OCI-LY7 (cell line): Measurements from ENCODE around the gene VCX2. TPM values are rescaled to one million over a fixed set of nuclear protein-coding genes. Genes with fewer than 3 reads are reported as not detected.
"Not testable (repeated sequence)": the region's sequence is repeated elsewhere in the genome, so short reads cannot be mapped to it uniquely, and the experiment has no call there.

Experiments
- BruUV-seq: library from RNA; stranded (reverse); fragments of 400-500 nt; replicated peaks from 2 replicates; lab custom pipeline; 2021; lab: Mats Ljungman, UMichigan
- CTCF ChIA-PET: fragments of 300-600 bp; sonication (Branson Sonifier 250); formaldehyde crosslinking; loops from one replicate; lab custom pipeline; 2022; ENCODE audit warnings: antibody characterized with exemption; ENCODE audit not compliant: unreplicated experiment; lab: Charles Lee
- POLR2A ChIA-PET: fragments of 300-600 bp; sonication (Branson Sonifier 250); formaldehyde crosslinking; loops from one replicate; lab custom pipeline; 2022; ENCODE audit warnings: antibody characterized with exemption; lab: Charles Lee
- DNase-seq: peaks from one replicate; pipeline ENCODE4 v3.0.0-alpha.2; 2015; ENCODE audit warnings: low spot score
- H2AFZ ChIP-seq: fragments of 200-600 bp; sonication (generic), shearing (Covaris generic); 2 replicates; pipeline ENCODE4 v1.6.1; 2014; ENCODE audit warnings: mild to moderate bottlenecking, antibody characterized with exemption, low read length, moderate library complexity
- H3K27ac ChIP-seq: fragments of 200-600 bp; sonication (generic); 2 replicates; pipeline ENCODE4 v1.5.1; 2014; ENCODE audit warnings: mixed run types, low read depth, mild to moderate bottlenecking, moderate library complexity, low read length, inconsistent platforms; ENCODE audit not compliant: poor library complexity, severe bottlenecking
- H3K36me3 ChIP-seq: fragments of 200-600 bp; sonication (generic); 2 replicates; pipeline ENCODE4 v1.6.1; 2014; ENCODE audit warnings: mild to moderate bottlenecking, antibody characterized with exemption, low read length, moderate library complexity, mixed read lengths; ENCODE audit not compliant: insufficient read depth
- H3K4me1 ChIP-seq: fragments of 200-600 bp; sonication (generic); 2 replicates; pipeline ENCODE4 v1.5.1; 2014; ENCODE audit warnings: mild to moderate bottlenecking, low read length; ENCODE audit not compliant: insufficient read depth, poor library complexity, severe bottlenecking
- H3K4me2 ChIP-seq: fragments of 200-600 bp; sonication (generic); 2 replicates; pipeline ENCODE4 v1.6.1; 2014; ENCODE audit warnings: mild to moderate bottlenecking, low read length
- H3K4me3 ChIP-seq: fragments of 200-600 bp; sonication (generic); 2 replicates; pipeline ENCODE4 v1.5.1; 2014; ENCODE audit warnings: mild to moderate bottlenecking, low read depth, low read length; ENCODE audit not compliant: poor library complexity, severe bottlenecking
- H3K79me2 ChIP-seq: fragments of 200-600 bp; sonication (generic); 2 replicates; pipeline ENCODE4 v1.6.1; 2016; ENCODE audit warnings: low read depth, mild to moderate bottlenecking, low read length, moderate library complexity, mixed read lengths; ENCODE audit not compliant: insufficient read depth
- H3K9me2 ChIP-seq: fragments of 200-600 bp; sonication (generic); 2 replicates; pipeline ENCODE4 v1.6.1; 2016; ENCODE audit warnings: mild to moderate bottlenecking, low read length, mixed read lengths; ENCODE audit not compliant: insufficient read depth
- H3K9me3 ChIP-seq: fragments of 200-600 bp; sonication (generic); 2 replicates; pipeline ENCODE4 v1.6.1; 2014; ENCODE audit warnings: mild to moderate bottlenecking, mixed run types, low read length, mixed read lengths
- H4K20me1 ChIP-seq: fragments of 200-600 bp; sonication (generic); 2 replicates; pipeline ENCODE4 v1.6.1; 2014; ENCODE audit warnings: mild to moderate bottlenecking, antibody characterized with exemption, low read length, moderate library complexity, mixed read lengths; ENCODE audit not compliant: insufficient read depth
- EZH2phosphoT487 ChIP-seq: fragments of 200-600 bp; sonication (generic); IDR thresholded peaks from 2 replicates; pipeline ENCODE4 v1.6.1; 2018; ENCODE audit warnings: low read depth, borderline replicate concordance, mild to moderate bottlenecking, mixed run types, antibody characterized with exemption, low read length, moderate library complexity, mixed read lengths
- intact Hi-C: fragments of 100-400 bp; cut with micrococcal nuclease; formaldehyde crosslinking; loops from one replicate; pipeline ENCODE4 v1.10.0; 2022; ENCODE audit not compliant: unreplicated experiment
- microRNA-seq: library from miRNA; unstranded; fragments of <30 nt; microRNA quantifications from one replicate; pipeline ENCODE4 v1.2.0, GENCODE V29; 2022; ENCODE audit warnings: borderline replicate concordance
- small RNA-seq: library from RNA; depleted of rRNA; stranded (forward); fragments of <200 nt; gene quantifications from one replicate; pipeline ENCODE3, GENCODE V24; 2014
- total RNA-seq, 2 experiments: library from RNA; depleted of rRNA in 1 of 2; stranded (reverse); fragments of >200 nt in 1 of 2; shearing (Covaris generic) in 1 of 2; gene quantifications; 2 replicates each; pipeline ENCODE4 v1.2.3, GENCODE V29; 2014 to 2022
- TF ChIP-seq, protein P1 (sequence below): fragments of 200-600 bp; sonication (generic); conservative IDR thresholded peaks from 2 replicates; pipeline ENCODE4 v1.5.1; 2014; ENCODE audit warnings: mild to moderate bottlenecking, antibody characterized with exemption, low read length, moderate library complexity, mixed read lengths

Gene VCX2
- total RNA-seq, 2 experiments from 2014 or later, result not detected

- Histone ChIP-seq H3K4me2 (no peak overlapping the region), H3K79me2 (no peaks in the 10 kb centered on the region), H3K27ac (no peak overlapping the region), H3K36me3 (no peaks in the 10 kb centered on the region), H3K4me1 (no peaks in the 10 kb centered on the region), H3K4me3 (no peak overlapping the region), H3K9me3 (no peaks in the 10 kb centered on the region), H4K20me1 (no peaks in the 10 kb centered on the region), H2AFZ (no peak overlapping the region), H3K9me2 (no peaks in the 10 kb centered on the region)
- no TSS peak for BruUV-seq
- ChIA-PET CTCF (no interaction called here), POLR2A (no interaction called here)
- intact Hi-C loops, result no loop called here
- DNase-seq, result no peak
- TF ChIP-seq, protein P1, sequence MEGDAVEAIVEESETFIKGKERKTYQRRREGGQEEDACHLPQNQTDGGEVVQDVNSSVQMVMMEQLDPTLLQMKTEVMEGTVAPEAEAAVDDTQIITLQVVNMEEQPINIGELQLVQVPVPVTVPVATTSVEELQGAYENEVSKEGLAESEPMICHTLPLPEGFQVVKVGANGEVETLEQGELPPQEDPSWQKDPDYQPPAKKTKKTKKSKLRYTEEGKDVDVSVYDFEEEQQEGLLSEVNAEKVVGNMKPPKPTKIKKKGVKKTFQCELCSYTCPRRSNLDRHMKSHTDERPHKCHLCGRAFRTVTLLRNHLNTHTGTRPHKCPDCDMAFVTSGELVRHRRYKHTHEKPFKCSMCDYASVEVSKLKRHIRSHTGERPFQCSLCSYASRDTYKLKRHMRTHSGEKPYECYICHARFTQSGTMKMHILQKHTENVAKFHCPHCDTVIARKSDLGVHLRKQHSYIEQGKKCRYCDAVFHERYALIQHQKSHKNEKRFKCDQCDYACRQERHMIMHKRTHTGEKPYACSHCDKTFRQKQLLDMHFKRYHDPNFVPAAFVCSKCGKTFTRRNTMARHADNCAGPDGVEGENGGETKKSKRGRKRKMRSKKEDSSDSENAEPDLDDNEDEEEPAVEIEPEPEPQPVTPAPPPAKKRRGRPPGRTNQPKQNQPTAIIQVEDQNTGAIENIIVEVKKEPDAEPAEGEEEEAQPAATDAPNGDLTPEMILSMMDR, result no peak
- no peak for TF ChIP-seq EZH2phosphoT487
Measured at GRCh38 chrX:8125566-8125965, 45.5 kb downstream of the VCX2 start.

DNA sequence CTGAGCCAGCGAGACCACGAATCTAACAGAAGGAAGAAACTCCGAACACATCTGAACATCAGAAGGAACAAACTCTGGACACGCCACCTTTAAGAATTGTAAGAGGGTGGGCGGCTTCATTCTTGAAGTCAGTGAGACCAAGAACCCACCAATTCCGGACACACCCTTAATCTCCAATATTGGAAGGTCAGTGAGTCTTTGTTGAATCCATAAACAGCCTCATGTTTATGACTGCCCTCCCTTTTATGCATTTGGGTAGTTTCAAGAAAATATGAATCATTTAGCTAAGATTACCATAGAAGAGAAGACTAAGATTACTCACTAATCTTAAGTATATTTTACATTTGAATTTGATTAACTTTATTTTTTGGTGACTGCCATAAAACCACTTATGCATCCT is 48.5 kb downstream of the VCX2 start:
- no peaks in the 10 kb centered on the region for H3K79me2 ChIP-seq
- no peak for DNase-seq
- intact Hi-C loops, result no loop called here
- H3K4me2 ChIP-seq, result no peak overlapping the region
- ChIA-PET POLR2A (no interaction called here), CTCF (no interaction called here)
- no peaks in the 10 kb centered on the region for H3K36me3 ChIP-seq
- H3K27ac ChIP-seq, result no peak overlapping the region
- H4K20me1 ChIP-seq, result no peaks in the 10 kb centered on the region
- BruUV-seq, result no TSS peak
- no peaks in the 10 kb centered on the region for H3K4me1 ChIP-seq
- no peak overlapping the region for H3K4me3 ChIP-seq
- no peak overlapping the region for H2AFZ ChIP-seq
- TF ChIP-seq EZH2phosphoT487, result no peak
- TF ChIP-seq, protein P1, result no peak
- no peaks in the 10 kb centered on the region for H3K9me2 ChIP-seq
- H3K9me3 ChIP-seq, result no peaks in the 10 kb centered on the region

- H3K9me2 ChIP-seq, H3K27ac ChIP-seq, POLR2A ChIA-PET, intact Hi-C loops, H4K20me1 ChIP-seq, H3K4me2 ChIP-seq, BruUV-seq, DNase-seq, CTCF ChIA-PET, H3K9me3 ChIP-seq, H3K79me2 ChIP-seq, H3K4me1 ChIP-seq, H3K4me3 ChIP-seq, H3K36me3 ChIP-seq, H2AFZ ChIP-seq: not testable (repeated sequence)
Measured at GRCh38 chrX:8121391-8121790, 49.7 kb downstream of the VCX2 start.

Small RNA genes lying within 50 kb of the gene (microRNA-seq; reads per million reads assigned to microRNA genes)
- 154 reads per million, percentile 63 among the genes with 10 or more reads in this experiment for gene MIR651

Small RNA genes lying within 50 kb of the gene (small RNA-seq; reads per million reads assigned to genes)
- gene MIR651, result not detected

Other genes starting within 250 kb of the VCX2 start
- 4.4 and 11.0 TPM in 2 replicates for gene PNPLA4, start 243.9 kb downstream of the VCX2 start, total RNA-seq (2014; rRNA removed; shearing (Covaris generic))
- 10.7 and 14.6 TPM in 2 replicates for gene PNPLA4, start 243.9 kb downstream of the VCX2 start, total RNA-seq (2022)